Activated T-helper 9 cell treated with anti-CD3 and anti-CD28 coated beads, Interleukin-2, amount 50 U/mL, for 16 hours (primary cell): ENCODE results near the gene EDNRA.
"Not testable (repeated sequence)": the region's sequence is repeated elsewhere in the genome, so short reads cannot be mapped to it uniquely, and the experiment has no call there.

Source experiments
- DNase-seq: peaks from one replicate; pipeline ENCODE4 v3.0.0-alpha.2; 2020; ENCODE audit warnings: low read depth

The EDNRA gene

DNA sequence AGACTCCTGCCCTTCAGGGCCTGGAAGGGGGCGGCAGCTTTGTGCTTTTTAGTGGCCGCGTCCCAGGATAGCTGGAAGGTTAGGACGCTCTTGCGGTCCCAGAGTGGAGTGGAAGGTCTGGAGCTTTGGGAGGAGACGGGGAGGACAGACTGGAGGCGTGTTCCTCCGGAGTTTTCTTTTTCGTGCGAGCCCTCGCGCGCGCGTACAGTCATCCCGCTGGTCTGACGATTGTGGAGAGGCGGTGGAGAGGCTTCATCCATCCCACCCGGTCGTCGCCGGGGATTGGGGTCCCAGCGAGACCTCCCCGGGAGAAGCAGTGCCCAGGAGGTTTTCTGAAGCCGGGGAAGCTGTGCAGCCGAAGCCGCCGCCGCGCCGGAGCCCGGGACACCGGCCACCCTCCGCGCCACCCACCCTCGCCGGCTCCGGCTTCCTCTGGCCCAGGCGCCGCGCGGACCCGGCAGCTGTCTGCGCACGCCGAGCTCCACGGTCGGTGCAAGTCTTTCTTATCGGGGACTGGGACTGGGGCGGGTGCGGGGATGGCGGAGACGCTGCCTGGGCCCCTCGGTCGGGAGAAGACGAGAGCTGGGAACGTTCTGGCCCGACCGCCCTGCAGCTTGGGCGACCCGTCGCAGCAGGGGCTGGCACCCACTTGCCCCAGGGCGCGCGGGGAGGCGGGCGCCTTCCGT is at the start of gene EDNRA:
Gene EDNRA (plus strand): TSS at position 207 of the 686 bp plus-strand sequence. CDS start 4,585 bp downstream, outside the sequence.
- no peak for DNase-seq

GRCh38 chr4:147434370-147434769 is 46.5 kb upstream of the EDNRA start:
- not testable (repeated sequence) for DNase-seq

GRCh38 chr4:147440442-147440841 is 40.5 kb upstream of the EDNRA start:
- DNase-seq = no peak

GRCh38 chr4:147447786-147448185 is 33.1 kb upstream of the EDNRA start:
- DNase-seq = no peak

DNA sequence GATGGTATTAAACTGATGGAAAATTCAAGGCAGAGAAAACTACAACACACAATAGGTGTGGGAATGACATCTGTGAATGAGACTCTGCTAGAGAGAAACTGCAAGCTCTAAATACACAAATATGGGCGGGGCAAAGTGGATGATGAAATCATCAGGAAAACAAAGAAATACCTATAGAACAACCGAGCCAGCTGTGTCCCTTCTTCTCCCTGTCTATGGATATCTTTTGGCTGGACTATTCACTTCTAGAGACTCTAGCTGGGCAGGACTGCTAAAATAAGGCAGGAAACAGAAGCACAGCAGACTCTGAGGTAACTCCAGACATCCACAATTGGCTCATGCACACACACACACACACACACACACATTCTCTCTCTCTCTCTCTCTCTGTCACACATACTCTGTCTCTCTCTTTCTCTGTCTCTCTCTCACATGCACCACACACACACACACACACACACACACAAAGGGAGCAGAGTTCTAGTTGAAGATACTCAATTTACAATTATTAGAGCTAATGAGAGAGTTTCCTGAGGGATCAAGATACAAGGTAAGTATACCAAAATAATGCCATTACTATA is 27.2 kb upstream of the EDNRA start:
- no peak for DNase-seq

GRCh38 chr4:147456706-147457105 is 24.2 kb upstream of the EDNRA start:
- no peak for DNase-seq

- DNase-seq = no peak
Measured at GRCh38 chr4:147461161-147461560, 19.7 kb upstream of the EDNRA start.

GRCh38 chr4:147463065-147463464 is 17.8 kb upstream of the EDNRA start:
- no peak for DNase-seq

DNA sequence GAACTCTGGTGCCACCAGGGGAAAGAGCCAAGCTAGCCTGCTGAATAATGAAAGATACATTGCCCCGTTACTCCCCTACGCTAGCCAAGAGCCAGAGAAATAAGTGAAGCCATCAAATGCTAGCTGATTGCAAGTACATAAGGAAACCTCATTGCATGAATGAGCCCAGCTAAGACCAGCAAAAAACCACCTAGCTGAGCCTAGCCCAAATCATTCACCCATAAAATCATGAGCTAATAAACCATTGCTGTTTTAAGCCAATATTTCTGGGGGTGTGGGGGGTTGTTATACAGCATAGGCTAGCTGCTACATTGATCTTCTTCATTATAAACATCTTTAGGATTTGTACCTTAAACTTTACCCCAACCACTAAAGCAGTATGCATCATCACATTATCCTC is 15.4 kb upstream of the EDNRA start:
- no peak for DNase-seq

GRCh38 chr4:147477439-147477838 is 3.5 kb upstream of the EDNRA start:
- DNase-seq = no peak

DNA sequence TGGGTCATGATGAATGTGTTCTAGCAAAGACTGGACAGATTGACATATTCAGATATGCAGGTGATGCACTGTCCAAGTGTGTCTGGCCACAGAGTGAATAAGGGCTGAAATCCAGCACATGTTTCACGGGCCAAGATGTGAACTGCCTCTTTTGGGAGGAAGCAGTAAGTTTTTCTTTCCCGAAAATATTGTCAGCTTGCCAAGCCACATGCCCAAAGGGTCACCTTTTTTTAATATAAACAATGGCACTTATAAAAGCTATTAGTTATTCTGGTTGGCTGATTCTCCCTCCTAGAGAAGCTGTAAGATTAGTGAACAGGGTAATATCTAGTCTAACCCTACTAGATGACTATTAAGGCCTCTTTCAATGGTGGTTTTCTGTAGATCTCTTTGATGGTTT is 1.5 kb upstream of the EDNRA start:
- no peak for DNase-seq

DNA sequence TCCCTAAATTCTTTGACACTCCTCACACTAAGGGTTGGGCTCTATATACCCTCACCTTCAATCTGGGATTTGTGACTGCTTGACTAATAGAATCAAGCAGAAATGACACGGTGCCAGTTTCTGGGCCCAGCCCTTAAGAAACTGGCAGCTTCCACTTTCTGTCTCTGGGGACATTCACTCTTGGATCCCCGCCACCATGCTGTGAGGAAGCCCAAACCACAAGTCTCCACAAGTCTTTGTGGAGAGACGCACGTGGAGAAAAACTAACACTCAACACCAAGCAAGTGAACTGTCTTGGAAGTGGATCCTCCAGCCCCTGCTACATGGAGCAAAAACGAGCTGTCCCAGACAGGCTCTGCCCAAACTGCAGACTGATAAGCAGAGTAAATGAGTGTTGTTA is 1.1 kb upstream of the EDNRA start:
- no peak for DNase-seq

DNA sequence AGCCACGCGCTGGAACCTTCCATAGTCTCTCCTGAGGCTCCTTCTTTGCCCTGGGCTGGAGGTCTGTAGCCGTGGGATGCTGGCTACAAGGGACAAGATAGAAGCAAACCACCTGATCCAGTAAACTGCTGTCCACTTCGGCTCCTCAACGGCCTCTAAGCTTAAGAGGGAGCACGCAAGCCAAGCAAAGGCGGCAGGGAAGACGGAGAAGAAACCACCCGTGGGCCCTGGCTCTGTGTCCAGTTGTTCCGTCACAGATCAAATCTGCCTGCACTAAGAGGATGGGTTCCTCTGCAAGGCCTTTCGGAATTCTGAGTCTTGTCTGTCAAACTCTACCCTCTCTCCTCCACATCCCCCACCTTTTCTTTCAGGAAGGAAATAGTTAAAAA is 401 bp upstream of the EDNRA start:
- no peak for DNase-seq

- DNase-seq = no peak
Measured at GRCh38 chr4:147481577-147482109, 746 bp downstream of the EDNRA start.

DNA sequence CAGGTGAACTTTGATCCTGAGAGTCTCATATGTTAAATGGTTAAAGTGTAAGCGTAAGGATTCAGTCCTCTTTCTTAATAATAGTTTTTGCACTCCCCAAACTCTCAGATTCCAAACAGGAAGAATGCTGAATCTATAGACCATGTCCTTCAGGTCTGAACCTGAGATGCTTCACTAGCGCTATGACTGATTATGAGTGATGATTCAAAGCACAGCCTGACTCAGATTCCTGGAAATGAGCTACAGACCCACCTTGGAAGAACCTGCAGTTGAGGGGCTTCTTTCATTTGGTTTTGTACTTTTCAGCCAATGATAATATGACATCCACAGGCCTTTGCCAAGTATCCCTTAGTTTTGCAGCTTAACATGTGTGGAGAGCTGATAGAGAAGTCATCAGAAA is 1.4 kb downstream of the EDNRA start:
- DNase-seq = no peak

DNA sequence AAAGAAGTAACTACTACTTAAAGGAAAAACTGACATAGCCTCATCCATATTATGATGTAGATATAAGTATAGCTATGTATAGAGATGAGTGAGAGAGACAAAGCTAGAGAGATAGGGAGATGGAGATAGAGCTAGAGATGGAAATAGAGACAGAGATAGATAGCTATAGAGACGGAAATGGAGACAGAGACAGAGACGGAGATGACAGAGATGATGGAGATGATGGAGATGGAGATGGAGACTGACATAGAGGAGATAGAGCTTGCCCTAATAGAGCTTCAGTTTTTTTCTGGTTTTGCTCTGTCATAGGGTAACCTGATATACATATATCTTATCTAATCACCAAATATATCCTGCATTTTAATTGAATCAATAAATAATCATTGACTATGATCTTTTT is 4.3 kb downstream of the EDNRA start:
- no peak for DNase-seq

- DNase-seq = no peak
Measured at GRCh38 chr4:147487616-147488015, 6.7 kb downstream of the EDNRA start.

- no peak for DNase-seq
Measured at GRCh38 chr4:147488556-147488955, 7.7 kb downstream of the EDNRA start.

GRCh38 chr4:147491086-147491485 is 10.2 kb downstream of the EDNRA start:
- no peak for DNase-seq

DNA sequence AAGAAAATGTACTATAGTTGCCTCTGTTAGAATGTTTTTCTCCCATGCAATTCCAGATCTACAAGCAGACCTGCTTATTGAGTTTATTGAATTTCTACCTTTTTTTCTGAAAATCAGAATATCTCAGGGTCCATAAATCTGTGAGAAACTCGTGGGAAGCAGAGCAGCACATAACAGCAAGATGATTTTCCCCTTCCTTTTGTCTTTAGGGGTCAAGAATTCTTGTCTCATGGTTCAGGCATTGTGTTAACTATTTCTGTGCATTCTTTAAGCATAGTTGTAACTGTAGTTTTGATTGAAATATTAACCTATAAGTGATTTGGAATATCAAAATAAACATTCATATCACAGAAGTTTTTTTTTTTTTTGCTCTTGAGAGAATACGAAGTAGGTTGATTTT is 11.4 kb downstream of the EDNRA start:
- no peak for DNase-seq

DNA sequence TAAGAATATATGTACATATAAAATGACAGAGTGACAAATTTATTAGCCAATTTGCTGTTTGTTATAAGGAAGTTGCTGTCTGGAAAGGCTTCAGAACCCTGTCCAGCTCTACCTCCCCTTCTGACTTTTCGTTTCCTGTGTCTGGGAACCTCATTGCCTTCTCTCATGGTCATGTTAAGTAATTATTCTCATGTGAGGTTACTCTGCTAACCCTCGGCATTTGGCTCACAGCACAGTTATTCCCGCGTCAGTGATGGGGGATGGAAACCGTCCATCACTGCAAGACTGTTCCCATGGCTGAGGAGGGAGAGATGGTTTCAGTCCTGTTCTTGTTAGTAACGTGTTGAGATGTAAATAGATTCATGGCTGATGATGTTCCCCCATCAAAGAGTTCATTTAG is 11.9 kb downstream of the EDNRA start:
- DNase-seq = no peak

- no peak for DNase-seq
Measured at GRCh38 chr4:147493307-147493706, 12.4 kb downstream of the EDNRA start.

GRCh38 chr4:147494301-147494700 is 13.4 kb downstream of the EDNRA start:
- DNase-seq = no peak

- no peak for DNase-seq
Measured at GRCh38 chr4:147496500-147496899, 15.6 kb downstream of the EDNRA start.
